ENCODE results near the gene PCSK5.

DNA sequence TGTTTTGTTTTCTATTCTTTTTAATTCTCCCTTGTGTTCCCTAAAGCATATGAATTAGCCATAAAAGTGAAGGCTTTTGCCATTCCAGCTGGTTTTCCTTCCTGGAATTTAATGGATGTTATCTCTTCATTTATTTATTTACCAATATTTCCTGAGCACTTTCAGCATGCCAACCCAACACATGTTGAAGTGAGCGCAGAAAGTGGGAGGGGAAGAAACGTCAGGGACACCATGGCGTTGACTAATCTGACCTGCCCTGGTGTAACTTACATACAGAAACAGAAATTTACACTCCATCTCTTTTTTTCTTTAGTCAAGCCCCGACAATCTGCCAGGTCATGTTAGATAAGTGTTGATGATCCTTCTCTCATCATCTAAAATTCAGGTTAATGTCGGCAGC is 247.5 kb downstream of the PCSK5 start:
- TF ChIP-seq EZH2 (IDR thresholded peaks at IDR 0.05; ENCODE audit: borderline replicate concordance, insufficient read depth, low read length, poor library complexity, severe bottlenecking) (no peak), CTCF (IDR thresholded peaks at IDR 0.05; ENCODE audit: poor library complexity, severe bottlenecking) (no peak), POLR2AphosphoS5 (IDR thresholded peaks at IDR 0.05) (no peak)

All from neural cell (in vitro differentiated cells).